ENCODE measurements around the gene ANO2. TPM values are rescaled to one million over a fixed set of nuclear protein-coding genes. Genes with fewer than 3 reads are reported as not detected.

ANO2 gene
- total and polyA plus RNA-seq, 2 experiments from 2014 or later, result 2.3 to 4.6 TPM

GRCh38 chr12:5976711-5977110 lies 31.7 kb upstream of the ANO2 start:
- ATAC-seq, result no peak
- Histone ChIP-seq H3K4me2 (no peak overlapping the region), H2AFZ (no peak overlapping the region), H3K27me3 (ENCODE audit: insufficient read depth) (no peaks in the 10 kb centered on the region), H3K27ac (ENCODE audit: low read depth) (no peak overlapping the region), H4K20me1 (replicated peaks; ENCODE audit: insufficient read depth) (no peaks in the 10 kb centered on the region), H3F3A (replicated peaks; ENCODE audit: low read depth) (no peaks in the 10 kb centered on the region), H3K4me1 (ENCODE audit: insufficient read depth) (no peaks in the 10 kb centered on the region), H3K4me3 (no peak overlapping the region), H3K9me2 (ENCODE audit: insufficient read depth) (no peaks in the 10 kb centered on the region), H3K79me2 (replicated peaks; ENCODE audit: insufficient read depth) (no peaks in the 10 kb centered on the region), H3K36me3 (ENCODE audit: insufficient read depth) (no peaks in the 10 kb centered on the region)
- H3K36me3 Mint-ChIP-seq (ENCODE audit: low read depth), result no peaks in the 10 kb centered on the region
- H3K4me3 Mint-ChIP-seq, result no peak overlapping the region
- H3K27ac Mint-ChIP-seq, result no peak overlapping the region
- no peaks in the 10 kb centered on the region for H3K9me3 Mint-ChIP-seq
- TF ChIP-seq ZNF462 (CRISPR knock-in tag; IDR thresholded peaks at IDR 0.05) (no peak), CTCF (conservative IDR thresholded peaks at IDR 0.05; ENCODE audit: low read depth in 2 of 2) (no peak), JUNB (IDR thresholded peaks at IDR 0.05; ENCODE audit: unreplicated experiment) (no peak), STAT1 (IDR thresholded peaks at IDR 0.05; ENCODE audit: unreplicated experiment) (no peak), REST (IDR thresholded peaks at IDR 0.05; ENCODE audit: unreplicated experiment) (no peak), EZH2phosphoT487 (IDR thresholded peaks at IDR 0.05; ENCODE audit: unreplicated experiment) (no peak), EZH2 (IDR thresholded peaks at IDR 0.05; ENCODE audit: low read depth, unreplicated experiment) (no peak), ZNF114 (CRISPR knock-in tag; IDR thresholded peaks at IDR 0.05) (no peak), ETS1 (IDR thresholded peaks at IDR 0.05) (no peak), POLR2AphosphoS5 (IDR thresholded peaks at IDR 0.05; ENCODE audit: low read depth) (no peak), ZNF331 (CRISPR knock-in tag; IDR thresholded peaks at IDR 0.05; ENCODE audit: low read depth) (no peak), CREB1 (CRISPR knock-in tag; IDR thresholded peaks at IDR 0.05; ENCODE audit: low read depth) (no peak), NANOG (IDR thresholded peaks at IDR 0.05; ENCODE audit: borderline replicate concordance) (no peak)
- H3K4me1 Mint-ChIP-seq, result no peaks in the 10 kb centered on the region
- DNase-seq (ENCODE audit: low spot score), result no peak
- peaks cover 8% of the 10 kb centered on the region for H3K27me3 Mint-ChIP-seq (ENCODE audit: insufficient read depth, low read depth, poor library complexity)

Data from GM23338 (cell line).